GM12878 (cell line): ENCODE measurements around the gene IPCEF1. TPM values are rescaled to one million over a fixed set of nuclear protein-coding genes. Genes with fewer than 3 reads are reported as not detected.
A peak's percentile ranks its signal among the peaks of the same experiment; 100 is the strongest.

Experiments used
- ATAC-seq: fragments of 200-7000 bp; cut with Tn5 transposase; 3 replicates; pipeline ENCODE4 v1.9.1; 2020; ENCODE audit warnings: mild to moderate bottlenecking, moderate library complexity
- Bru-seq: library from RNA; stranded (reverse); fragments of 400-500 nt; gene quantifications from one replicate; lab custom pipeline; 2021; lab: Mats Ljungman, UMichigan
- BruChase-seq, 2 experiments: library from RNA; stranded (reverse); fragments of 400-500 nt; gene quantifications; one replicate each; lab custom pipeline; 2021; lab: Mats Ljungman, UMichigan
- BruUV-seq: library from RNA; stranded (reverse); fragments of 400-500 nt; replicated peaks from 2 replicates; lab custom pipeline; 2021; lab: Mats Ljungman, UMichigan
- CTCF ChIA-PET: fragments of 300-600 bp; sonication (Branson Sonifier 250); formaldehyde crosslinking; extraction: SDS; loops from one replicate; lab custom pipeline; 2021; ENCODE audit warnings: inconsistent platforms; lab: Yijun Ruan, JAX
- POLR2A ChIA-PET: fragments of 350-600 bp; formaldehyde crosslinking; extraction: SDS; loops from one replicate; lab custom pipeline; 2021; ENCODE audit warnings: inconsistent platforms; lab: Charles Lee
- RAD21 ChIA-PET: fragments of 300-600 bp; sonication (Branson Sonifier 250); formaldehyde crosslinking; loops from one replicate; lab custom pipeline; 2023; ENCODE audit warnings: antibody characterized with exemption; ENCODE audit not compliant: unreplicated experiment; lab: Charles Lee
- SMC1A ChIA-PET: fragments of 300-600 bp; sonication (Branson Sonifier 250); formaldehyde crosslinking; loops from one replicate; lab custom pipeline; 2023; ENCODE audit not compliant: unreplicated experiment, uncharacterized antibody; lab: Charles Lee
- DNase-seq: peaks from one replicate; pipeline ENCODE4 v3.0.0-alpha.2; 2011; ENCODE audit warnings: low read depth, low spot score
- FAIRE-seq: peaks from 3 replicates; lab custom pipeline; 2011; peaks lifted over from hg19 to GRCh38; lab: Jason Lieb, UNC
- H2AFZ ChIP-seq: 2 replicates; pipeline ENCODE4 v1.6.0; 2011; ENCODE audit warnings: low read depth, low read length, control low read depth; ENCODE audit not compliant: control insufficient read depth
- H3K27ac ChIP-seq: 2 replicates; pipeline ENCODE4 v1.5.1; 2011; ENCODE audit warnings: control low read depth; ENCODE audit not compliant: control insufficient read depth, insufficient read depth
- H3K27me3 ChIP-seq, 2 experiments: replicated peaks in 1 of 2; 2 replicates each; pipeline versions ENCODE4 v1.6.0 to v1.6.1; 2011; ENCODE audit warnings: low read length in 1 of 2; ENCODE audit not compliant: control insufficient read depth in 2 of 2, insufficient read depth in 2 of 2
- H3K36me3 ChIP-seq, 2 experiments: 2 replicates each; pipeline ENCODE4 v1.5.1; 2011; ENCODE audit warnings: low read length in 1 of 2; ENCODE audit not compliant: control insufficient read depth in 2 of 2, insufficient read depth in 2 of 2
- H3K4me1 ChIP-seq: 2 replicates; pipeline ENCODE4 v1.6.1; 2011; ENCODE audit warnings: mild to moderate bottlenecking, low read length, moderate library complexity, mixed read lengths; ENCODE audit not compliant: control insufficient read depth, insufficient read depth
- H3K4me2 ChIP-seq: 2 replicates; pipeline ENCODE4 v1.6.0; 2011; ENCODE audit warnings: control low read depth; ENCODE audit not compliant: control insufficient read depth, insufficient read depth
- H3K4me3 ChIP-seq: fragments of 200-600 bp; sonication (generic); 2 replicates; pipeline ENCODE4 v1.5.1; 2016
- H3K79me2 ChIP-seq: 2 replicates; pipeline ENCODE4 v1.6.0; 2011; ENCODE audit warnings: low read length; ENCODE audit not compliant: control insufficient read depth, insufficient read depth
- H3K9ac ChIP-seq: 2 replicates; pipeline ENCODE4 v1.8.0; 2011; ENCODE audit warnings: low read length, control low read depth, mixed read lengths; ENCODE audit not compliant: control insufficient read depth, insufficient read depth
- H3K9me3 ChIP-seq: replicated peaks from 3 replicates; pipeline ENCODE4 v1.5.1; 2011; ENCODE audit warnings: mild to moderate bottlenecking, low read length; ENCODE audit not compliant: control insufficient read depth, insufficient read depth
- H4K20me1 ChIP-seq: 2 replicates; pipeline ENCODE4 v1.6.0; 2011; ENCODE audit not compliant: control insufficient read depth, insufficient read depth
- IKZF1 ChIP-seq: fragments of 450-650 bp; conservative IDR thresholded peaks from 2 replicates; pipeline ENCODE4 v1.6.1; 2017; ENCODE audit warnings: antibody characterized with exemption, mild to moderate bottlenecking
- IKZF2 ChIP-seq, 2 experiments: fragments of 450-650 bp; IDR thresholded peaks; 2 replicates each; pipeline ENCODE4 v1.6.1; 2017; ENCODE audit warnings: mild to moderate bottlenecking in 2 of 2, moderate library complexity in 2 of 2
- NFXL1 ChIP-seq: fragments of 450-650 bp; IDR thresholded peaks from 2 replicates; pipeline ENCODE4 v1.6.1; 2017; ENCODE audit warnings: antibody characterized with exemption, mild to moderate bottlenecking, borderline replicate concordance
- SPI1 ChIP-seq: IDR thresholded peaks from 2 replicates; pipeline ENCODE4 v1.6.1; 2011; ENCODE audit warnings: low read depth, mild to moderate bottlenecking, low read length, moderate library complexity, borderline replicate concordance; ENCODE audit not compliant: insufficient read depth
- WGBS: methylation state at CpG from one replicate; pipeline ENCODE4 v1.1.6; 2016; ENCODE audit warnings: low lambda C conversion rate; ENCODE audit not compliant: insufficient replicate concordance, insufficient coverage; ENCODE audit errors: missing lambda C conversion rate; 5-methylcytosine and 5-hydroxymethylcytosine counted together
- in situ Hi-C: fragments of 300-500 bp; cut with MboI; formaldehyde crosslinking; loops from 9 replicates; pipeline ENCODE4 v1.14.3; 2018; ENCODE audit warnings: mixed read lengths
- intact Hi-C: fragments of 100-400 bp; cut with micrococcal nuclease; formaldehyde crosslinking; loops from one replicate; pipeline ENCODE4 v1.14.2; 2022; ENCODE audit not compliant: unreplicated experiment
- long read RNA-seq, 2 experiments: library from polyadenylated mRNA; unstranded; transcript quantifications; one replicate each; pipeline ENCODE4 v2.0.0, GENCODE V29; 2019 to 2020
- polyA minus RNA-seq, 3 experiments: library from RNA; depleted of rRNA, polyadenylated mRNA; stranded (reverse); fragments of >200 nt; gene quantifications; 2 replicates each; pipeline ENCODE4 v1.2.3, GENCODE V29; 2011
- polyA plus RNA-seq, 11 experiments: library from polyadenylated mRNA; depleted of rRNA in 4 of 11; unstranded in 6 of 11; stranded (reverse) in 5 of 11; fragments of >200 nt; fragmentation: Nextera tagmentation in 4 of 11; fragmentation: Illumina TruSeq in 1 of 11; extraction: Ambion mirVana in 4 of 11; extraction: Trizol in 1 of 11; gene quantifications; 1 replicate in 1 of 11; 2 replicates in 10 of 11; pipeline versions ENCODE4 v1.2.1 to v1.2.3, GENCODE V29; 2011 to 2016; ENCODE audit warnings: inconsistent platforms in 2 of 11, missing spikeins in 2 of 11, low read depth in 1 of 11
- total RNA-seq, 4 experiments: library from RNA; depleted of rRNA in 3 of 4; stranded (reverse); fragments of >200 nt in 3 of 4; fragmentation: Illumina TruSeq in 1 of 4; extraction: Trizol in 1 of 4; gene quantifications; 2 replicates each; pipeline versions ENCODE4 v1.2.1 to v1.2.3, GENCODE V29; 2013 to 2021

The IPCEF1 gene
- 37.2 and 45.4 TPM in 2 replicates for total RNA-seq (2013; cell fraction: nucleolus; rRNA removed)
- total RNA-seq (2014; rRNA removed) (6.4 and 7.2 TPM in 2 replicates), total RNA-seq (2014; rRNA removed; fragmentation: Illumina TruSeq; extraction: Trizol) (6.6 and 7.1 TPM in 2 replicates), total RNA-seq (2021) (4.9 and 6.8 TPM in 2 replicates), polyA plus RNA-seq (2011; rRNA removed) (137 and 214 TPM in 2 replicates), polyA plus RNA-seq (2014; fragmentation: Illumina TruSeq; extraction: Trizol) (4.4 and 6.9 TPM in 2 replicates), polyA plus RNA-seq (2014; fragmentation: Nextera tagmentation; extraction: Ambion mirVana) (1 to 10 TPM; 1.3 to 2.7 TPM), polyA plus RNA-seq (2014; rRNA removed) (3.2 and 3.9 TPM in 2 replicates), polyA plus RNA-seq (2016; fragmentation: Nextera tagmentation; extraction: Ambion mirVana) (1 to 10 TPM; 1.4 to 2.1 TPM), polyA minus RNA-seq (2011; rRNA and poly(A)+ RNA removed) (301 and 346 TPM in 2 replicates), Bru-seq, nascent RNA (percentile 72 among the genes with signal in this experiment), BruChase-seq, experiment 1, labeled RNA remaining after a 6-hour chase (percentile 63 among the genes with signal in this experiment), BruChase-seq, experiment 2, labeled RNA remaining after a 2-hour chase (percentile 65 among the genes with signal in this experiment)
- 2.9 TPM for polyA plus RNA-seq (2011; ENCODE audit: low read depth)
- 69.1 and 79.9 TPM in 2 replicates for polyA plus RNA-seq (2011; cell fraction: cytosol; rRNA removed)
- polyA plus RNA-seq (2011; cell fraction: nucleus; rRNA removed): 75.6 and 84.1 TPM in 2 replicates
- 2.5 and 8.6 TPM in 2 replicates for polyA plus RNA-seq (2012)
- 106 and 127 TPM in 2 replicates for polyA minus RNA-seq (2011; cell fraction: cytosol; rRNA and poly(A)+ RNA removed)
- polyA minus RNA-seq (2011; cell fraction: nucleus; rRNA and poly(A)+ RNA removed): 128 and 135 TPM in 2 replicates
- long read RNA-seq, experiment 1, transcript IPCEF1-210 (9 exons, 1,621 nt): major isoform, 14 of 42 reads
- long read RNA-seq, experiment 1, partial matches to known transcripts: 19 of 42 reads
- long read RNA-seq, experiment 1, other reads (novel, unspliced or antisense): 6 of 42 reads
- long read RNA-seq, experiment 2, full-length matches to known transcripts: 184 of 515 reads
- long read RNA-seq, experiment 2, partial matches to known transcripts: 221 of 515 reads
- long read RNA-seq, experiment 2, other reads (novel, unspliced or antisense): 110 of 515 reads

DNA sequence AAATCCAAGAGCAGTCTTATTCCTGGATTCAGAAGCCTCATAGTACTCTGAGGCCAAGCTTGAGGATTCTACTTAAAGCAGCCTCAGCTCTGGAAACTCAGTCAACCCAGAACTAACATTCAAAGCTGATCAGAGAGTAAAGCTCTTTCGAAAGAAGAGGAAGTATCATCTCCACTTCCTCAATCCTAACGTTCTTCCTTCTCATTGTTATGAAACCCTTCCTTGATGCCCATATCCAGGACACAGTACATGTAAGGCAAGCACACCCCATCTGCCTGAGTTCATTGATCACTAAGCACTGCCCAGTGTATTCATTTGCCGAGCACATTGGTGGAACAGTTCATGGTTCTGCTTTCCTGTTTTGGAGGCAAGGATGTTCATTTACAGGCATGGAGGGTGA is at the start of gene IPCEF1:
TSS of gene IPCEF1 (minus strand) at position 114 of the 400 bp plus-strand sequence. CDS start 90,856 bp downstream, outside the sequence.
- TF ChIP-seq NFXL1 (no peak), IKZF2 (IDR thresholded peaks at IDR 0.05) (0 out of 4 replicates have a peak, but pooled peaks of 1 of the 2 experiments have one; percentile 18), SPI1 (peak; percentile 76), IKZF1 (0 out of 2 replicates have a peak, but pooled peaks have one; percentile 33)
- no peaks in the 10 kb centered on the region for H3K79me2 ChIP-seq
- intact Hi-C loops: loop anchor here (5.0 kb wide), 1 partner anchor 199 kb away; no protein-coding TSS in a partner anchor
- DNase-seq (no peak), FAIRE-seq (peak; percentile 62), ATAC-seq (peak; percentile 13)
- in situ Hi-C loops: loop anchor here (5.0 kb wide), 1 partner anchor 199 kb away; no protein-coding TSS in a partner anchor
- H3K9me3 ChIP-seq: no peaks in the 10 kb centered on the region; the same call in 2 of the 3 replicates
- no peaks in the 10 kb centered on the region; a peak in 1 of 4 replicates for H3K27me3 ChIP-seq
- no peak within 1 kb of the TSS for H3K9ac ChIP-seq
- peak within 1 kb of the TSS; percentile 50; the same call in 1 of the 2 replicates for H3K4me2 ChIP-seq
- peaks cover 33% of the 10 kb centered on the region for H3K4me1 ChIP-seq
- no peak within 1 kb of the TSS for H3K4me3 ChIP-seq
- H4K20me1 ChIP-seq: no peaks in the 10 kb centered on the region
- no peak within 1 kb of the TSS for H2AFZ ChIP-seq
- no peaks in the 10 kb centered on the region for H3K36me3 ChIP-seq
- ChIA-PET CTCF (interaction anchor here (1.3 kb wide), 1 partner anchor 53 kb away, joined by 3 read pairs; no protein-coding TSS in a partner anchor), SMC1A (interaction anchor here (0.9 kb wide), 2 partner anchors 79 to 113 kb away, joined by 3 to 4 read pairs; no protein-coding TSS in a partner anchor), RAD21 (interaction anchor here (0.7 kb wide), 1 partner anchor 199 kb away, joined by 3 read pairs; no protein-coding TSS in a partner anchor), POLR2A (interaction anchor here (0.5 kb wide), 1 partner anchor 237 kb away, joined by 3 read pairs; no protein-coding TSS in a partner anchor)
- 0% methylated on average over 3 of the region's 3 CpGs for WGBS
- no TSS peak for BruUV-seq
- H3K27ac ChIP-seq: no peak within 1 kb of the TSS
